Measurements from ENCODE around the gene IGSF9B. TPM values are rescaled to one million over a fixed set of nuclear protein-coding genes. Genes with fewer than 3 reads are reported as not detected.

IGSF9B gene
- total RNA-seq, 4 donors from 2014 or later = 5.2 to 14.5 (median 8.0) TPM

GRCh38 chr11:133943950-133944698 lies 12.6 kb downstream of the IGSF9B start:
- intact Hi-C loops (cut with DNase I; ENCODE audit: low total_unique reads) = no loop called here
- H3K4me3 ChIP-seq (ENCODE audit: low read depth, poor library complexity, severe bottlenecking) = no peak overlapping the region
- TF ChIP-seq POLR2A (IDR thresholded peaks at IDR 0.05) = no peak
- TF ChIP-seq, protein P1, sequence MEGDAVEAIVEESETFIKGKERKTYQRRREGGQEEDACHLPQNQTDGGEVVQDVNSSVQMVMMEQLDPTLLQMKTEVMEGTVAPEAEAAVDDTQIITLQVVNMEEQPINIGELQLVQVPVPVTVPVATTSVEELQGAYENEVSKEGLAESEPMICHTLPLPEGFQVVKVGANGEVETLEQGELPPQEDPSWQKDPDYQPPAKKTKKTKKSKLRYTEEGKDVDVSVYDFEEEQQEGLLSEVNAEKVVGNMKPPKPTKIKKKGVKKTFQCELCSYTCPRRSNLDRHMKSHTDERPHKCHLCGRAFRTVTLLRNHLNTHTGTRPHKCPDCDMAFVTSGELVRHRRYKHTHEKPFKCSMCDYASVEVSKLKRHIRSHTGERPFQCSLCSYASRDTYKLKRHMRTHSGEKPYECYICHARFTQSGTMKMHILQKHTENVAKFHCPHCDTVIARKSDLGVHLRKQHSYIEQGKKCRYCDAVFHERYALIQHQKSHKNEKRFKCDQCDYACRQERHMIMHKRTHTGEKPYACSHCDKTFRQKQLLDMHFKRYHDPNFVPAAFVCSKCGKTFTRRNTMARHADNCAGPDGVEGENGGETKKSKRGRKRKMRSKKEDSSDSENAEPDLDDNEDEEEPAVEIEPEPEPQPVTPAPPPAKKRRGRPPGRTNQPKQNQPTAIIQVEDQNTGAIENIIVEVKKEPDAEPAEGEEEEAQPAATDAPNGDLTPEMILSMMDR (IDR thresholded peaks at IDR 0.05) = no peak
- no peak for DNase-seq (ENCODE audit: low spot score in 2 of 2)
- WGBS, 2 donors = 91 to 92% methylated on average over 11 of the region's 12 CpGs

DNA sequence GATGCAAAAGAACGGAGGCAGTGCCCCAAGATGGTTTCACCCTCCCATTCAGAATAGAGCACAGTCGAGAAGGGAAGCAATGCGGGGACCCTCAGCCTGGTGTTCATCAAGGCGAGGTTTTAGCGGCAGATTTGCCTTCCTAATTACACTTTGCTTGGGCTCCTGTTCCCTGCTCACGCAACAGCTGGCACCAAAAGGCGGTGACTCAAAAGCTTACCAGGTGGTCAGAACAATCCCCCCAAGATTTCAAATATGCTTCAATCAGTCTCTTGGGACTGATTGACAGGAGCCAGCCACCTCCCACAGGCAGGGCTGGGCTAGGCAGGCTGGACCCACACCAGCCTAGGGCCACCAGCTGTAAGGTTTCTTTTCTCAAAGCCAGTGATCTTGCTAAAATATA lies 14.2 kb downstream of the IGSF9B start:
- intact Hi-C loops (cut with DNase I; ENCODE audit: low total_unique reads) = no loop called here
- 86 to 89% methylated on average over 7 of the region's 7 CpGs for WGBS, 2 donors

DNA sequence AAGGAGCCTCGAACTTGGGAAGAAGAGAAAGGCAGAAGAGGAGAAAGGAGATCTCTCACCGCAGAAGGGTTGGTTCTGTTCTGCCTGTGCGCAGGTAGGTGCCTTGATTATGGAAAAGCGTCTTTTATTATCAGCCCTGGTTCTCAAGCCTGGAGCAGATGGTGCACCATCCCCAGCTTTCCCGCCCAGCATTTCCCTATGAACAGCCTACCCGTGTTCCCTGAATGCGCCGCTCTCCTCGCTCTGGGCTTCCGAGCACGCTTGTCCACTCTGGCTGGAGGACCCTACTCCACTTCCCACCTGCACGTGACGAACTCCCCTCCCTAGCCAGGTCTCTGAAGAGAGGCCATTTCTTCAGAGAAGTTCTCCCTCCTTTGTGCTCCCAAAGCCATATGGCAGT lies 15.2 kb downstream of the IGSF9B start:
- no peak for TF ChIP-seq POLR2A (IDR thresholded peaks at IDR 0.05)
- TF ChIP-seq, protein P1 (IDR thresholded peaks at IDR 0.05) = no peak
- H3K4me3 ChIP-seq (ENCODE audit: low read depth, poor library complexity, severe bottlenecking) = no peak overlapping the region
- WGBS, 2 donors = 89 to 94% methylated on average over 13 of the region's 13 CpGs
- intact Hi-C loops (cut with DNase I; ENCODE audit: low total_unique reads) = no loop called here
- no peak for DNase-seq (ENCODE audit: low spot score in 2 of 2)

More for the DNA sequence above, 14.2 kb downstream of the IGSF9B start:
- TF ChIP-seq POLR2A (IDR thresholded peaks at IDR 0.05) = no peak
- TF ChIP-seq, protein P1 (IDR thresholded peaks at IDR 0.05) = no peak
- no peak for DNase-seq (ENCODE audit: low spot score in 2 of 2)
- H3K4me3 ChIP-seq (ENCODE audit: low read depth, poor library complexity, severe bottlenecking) = no peak overlapping the region

GRCh38 chr11:133940034-133940433 lies 16.7 kb downstream of the IGSF9B start:
- TF ChIP-seq, protein P1 (IDR thresholded peaks at IDR 0.05) = no peak
- TF ChIP-seq POLR2A (IDR thresholded peaks at IDR 0.05) = no peak
- 93 to 95% methylated on average over 56 of the region's 56 CpGs for WGBS, 2 donors
- intact Hi-C loops (cut with DNase I; ENCODE audit: low total_unique reads) = no loop called here
- H3K4me3 ChIP-seq (ENCODE audit: low read depth, poor library complexity, severe bottlenecking) = no peak overlapping the region
- DNase-seq (ENCODE audit: low spot score in 2 of 2) = no peak

DNA sequence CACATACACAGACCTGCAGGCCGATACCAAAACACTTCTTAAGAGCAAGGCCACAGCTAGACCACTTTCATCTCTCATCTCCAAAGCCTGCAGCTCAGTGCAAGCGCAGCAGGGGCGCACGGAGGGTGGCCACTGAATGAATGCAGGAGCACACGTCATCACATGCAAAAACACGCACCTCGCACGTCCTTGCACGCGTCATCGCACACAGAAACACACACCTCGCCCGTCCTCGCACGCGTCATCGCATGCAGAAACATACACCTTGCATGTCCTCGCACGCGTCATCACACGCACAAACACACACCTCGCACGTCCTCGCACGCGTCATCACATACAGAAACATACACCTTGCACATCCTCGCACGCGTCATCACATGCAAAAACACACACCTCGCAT lies 17.2 kb downstream of the IGSF9B start:
- DNase-seq (ENCODE audit: low spot score in 2 of 2) = no peak

More for the DNA sequence above, 17.2 kb downstream of the IGSF9B start:
- intact Hi-C loops (cut with DNase I; ENCODE audit: low total_unique reads) = no loop called here
- 95 to 97% methylated on average over 30 of the region's 30 CpGs for WGBS, 2 donors
- no peak overlapping the region for H3K4me3 ChIP-seq (ENCODE audit: low read depth, poor library complexity, severe bottlenecking)
- TF ChIP-seq, protein P1 (IDR thresholded peaks at IDR 0.05) = no peak
- no peak for TF ChIP-seq POLR2A (IDR thresholded peaks at IDR 0.05)

Data from lower leg skin (tissue), 4 donors.